Ishikawa (cell line): ENCODE measurements around the gene GMDS.

ENCODE experiments used
- CEBPB ChIP-seq: IDR thresholded peaks from 2 replicates; pipeline ENCODE4 v1.6.1; 2012
- CREB1 ChIP-seq: IDR thresholded peaks from 2 replicates; pipeline ENCODE4 v1.6.1; 2012; ENCODE audit warnings: low read depth
- EGR1 ChIP-seq: IDR thresholded peaks from 2 replicates; pipeline ENCODE4 v1.6.1; 2012
- EP300 ChIP-seq: IDR thresholded peaks from 2 replicates; pipeline ENCODE4 v1.6.1; 2012; ENCODE audit warnings: borderline replicate concordance
- REST ChIP-seq: IDR thresholded peaks from 2 replicates; pipeline ENCODE4 v1.6.1; 2012; ENCODE audit warnings: low read depth, mild to moderate bottlenecking
- TAF1 ChIP-seq: IDR thresholded peaks from 2 replicates; pipeline ENCODE4 v1.6.1; 2012; ENCODE audit warnings: low read depth, mild to moderate bottlenecking
- TEAD4 ChIP-seq: IDR thresholded peaks from 2 replicates; pipeline ENCODE4 v1.6.1; 2012
- USF1 ChIP-seq: IDR thresholded peaks from 2 replicates; pipeline ENCODE4 v1.6.1; 2012

- TF ChIP-seq USF1 (no peak), EGR1 (no peak), EP300 (no peak), TAF1 (no peak), REST (no peak), TEAD4 (no peak), CEBPB (no peak), CREB1 (no peak)
Observed at GRCh38 chr6:2171728-2172127, 73.7 kb downstream of the GMDS start.
